Panc1 (cell line): ENCODE data around the gene SRGAP2C. TPM values are rescaled to one million over a fixed set of nuclear protein-coding genes. Genes with fewer than 3 reads are reported as not detected.
"Not testable (repeated sequence)": the region's sequence is repeated elsewhere in the genome, so short reads cannot be mapped to it uniquely, and the experiment has no call there.

ENCODE experiments used
- ATAC-seq: fragments of 200-7000 bp; cut with Tn5 transposase; 2 replicates; pipeline ENCODE4 v1.9.1; 2020; ENCODE audit warnings: mild to moderate bottlenecking, moderate library complexity
- BruUV-seq: library from RNA; stranded (reverse); fragments of 400-500 nt; replicated peaks from 2 replicates; lab custom pipeline; 2021; lab: Mats Ljungman, UMichigan
- CTCF ChIA-PET: fragments of 300-600 bp; sonication (Branson Sonifier 250); formaldehyde crosslinking; loops from one replicate; lab custom pipeline; 2022; ENCODE audit warnings: antibody characterized with exemption; lab: Charles Lee
- POLR2A ChIA-PET: fragments of 300-600 bp; sonication (Branson Sonifier 250); formaldehyde crosslinking; loops from one replicate; lab custom pipeline; 2022; ENCODE audit warnings: antibody characterized with exemption; lab: Charles Lee
- DNase-seq: peaks from one replicate; pipeline ENCODE4 v3.0.0-alpha.2; 2010; ENCODE audit warnings: low read depth, low spot score
- H3K27ac ChIP-seq: 2 replicates; pipeline ENCODE4 v1.5.1; 2011; ENCODE audit warnings: mild to moderate bottlenecking, low read length, inconsistent platforms
- H3K27me3 ChIP-seq: fragments of 200-500 bp; sonication (Bioruptor generic); 2 replicates; pipeline ENCODE4 v1.6.0; 2014; ENCODE audit warnings: low read length, inconsistent platforms; ENCODE audit not compliant: control insufficient read depth, insufficient read depth
- H3K36me3 ChIP-seq: fragments of 200-500 bp; sonication (Bioruptor generic); 2 replicates; pipeline ENCODE4 v1.5.1; 2014; ENCODE audit warnings: inconsistent platforms, mild to moderate bottlenecking, low read length, moderate library complexity; ENCODE audit not compliant: control insufficient read depth, insufficient read depth
- H3K4me1 ChIP-seq: 2 replicates; pipeline ENCODE4 v1.5.1; 2011; ENCODE audit warnings: inconsistent platforms, mild to moderate bottlenecking, low read length, moderate library complexity; ENCODE audit not compliant: control insufficient read depth, insufficient read depth
- H3K4me3 ChIP-seq, 2 experiments: 2 replicates each; pipeline ENCODE4 v1.5.1; 2011 to 2012; ENCODE audit warnings: low read depth in 2 of 2, low read length in 2 of 2, mild to moderate bottlenecking in 2 of 2, inconsistent platforms in 1 of 2, moderate library complexity in 1 of 2
- H3K9me3 ChIP-seq: fragments of 200-500 bp; sonication (Bioruptor generic); 2 replicates; pipeline ENCODE4 v1.5.1; 2014; ENCODE audit warnings: low read depth, mild to moderate bottlenecking, inconsistent platforms, low read length, moderate library complexity; ENCODE audit not compliant: control insufficient read depth, insufficient read depth
- in situ Hi-C: cut with HindIII; loops from 2 replicates; pipeline ENCODE4 v1.10.0; 2016; ENCODE audit warnings: low sequenced_read_pairs, low pct_unique_long_range_greater_than_20kb
- intact Hi-C: fragments of 100-400 bp; cut with micrococcal nuclease; formaldehyde crosslinking; loops from one replicate; pipeline ENCODE4 v1.10.0; 2022; ENCODE audit not compliant: unreplicated experiment
- total RNA-seq: library from RNA; stranded (reverse); gene quantifications from one replicate; pipeline ENCODE4 v1.2.1, GENCODE V29; 2021; ENCODE audit not compliant: unreplicated experiment

Gene SRGAP2C
- total RNA-seq, 1 experiment from 2014 or later, result 50.5 TPM

DNA sequence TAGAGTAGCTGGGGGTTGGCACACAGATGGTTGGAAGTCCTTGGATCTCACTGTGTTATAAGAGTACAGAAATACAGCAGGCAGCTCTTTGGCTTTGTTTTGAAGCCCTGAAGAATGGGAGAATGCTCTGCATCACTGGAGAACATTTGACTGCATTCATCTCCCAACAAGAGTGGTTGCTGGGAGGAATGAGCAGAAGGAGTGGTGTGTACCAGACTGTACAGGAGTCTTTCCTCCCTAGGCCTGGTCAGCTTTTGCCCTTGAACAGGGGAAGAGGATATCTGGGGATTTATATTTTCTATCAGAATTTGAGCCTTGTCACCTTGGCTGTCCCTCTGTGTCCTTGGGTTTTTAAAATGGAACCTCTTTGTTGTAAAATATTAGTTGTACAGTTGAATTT, 69.8 kb downstream of the SRGAP2C start:
- ATAC-seq, BruUV-seq, intact Hi-C loops, CTCF ChIA-PET, POLR2A ChIA-PET, DNase-seq, in situ Hi-C loops, H3K4me3 ChIP-seq, H3K4me1 ChIP-seq, H3K36me3 ChIP-seq, H3K27me3 ChIP-seq, H3K9me3 ChIP-seq, H3K27ac ChIP-seq: not testable (repeated sequence)

DNA sequence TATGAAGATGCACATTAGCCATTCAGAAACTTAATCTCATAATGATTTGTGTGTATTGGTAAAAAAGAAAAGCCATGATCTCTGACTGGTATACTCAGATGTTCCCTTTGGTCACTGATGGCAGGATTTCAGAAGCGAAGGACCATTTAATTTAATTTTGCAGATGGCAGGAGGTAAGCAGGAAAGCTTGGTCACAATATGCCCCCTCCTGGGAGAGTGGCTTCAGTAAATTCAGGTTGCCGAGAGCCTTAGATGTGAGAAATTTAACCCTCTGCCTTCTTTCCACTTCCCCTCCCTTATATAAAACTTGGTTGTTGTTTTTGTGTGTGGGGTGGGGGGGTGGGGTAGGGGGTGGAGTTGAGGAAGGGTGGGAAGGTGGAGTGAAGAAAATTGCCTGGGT, 72.9 kb downstream of the SRGAP2C start:
- BruUV-seq, H3K4me1 ChIP-seq, ATAC-seq, H3K27me3 ChIP-seq, intact Hi-C loops, H3K36me3 ChIP-seq, in situ Hi-C loops, CTCF ChIA-PET, H3K9me3 ChIP-seq, POLR2A ChIA-PET, H3K4me3 ChIP-seq, DNase-seq, H3K27ac ChIP-seq: not testable (repeated sequence)

DNA sequence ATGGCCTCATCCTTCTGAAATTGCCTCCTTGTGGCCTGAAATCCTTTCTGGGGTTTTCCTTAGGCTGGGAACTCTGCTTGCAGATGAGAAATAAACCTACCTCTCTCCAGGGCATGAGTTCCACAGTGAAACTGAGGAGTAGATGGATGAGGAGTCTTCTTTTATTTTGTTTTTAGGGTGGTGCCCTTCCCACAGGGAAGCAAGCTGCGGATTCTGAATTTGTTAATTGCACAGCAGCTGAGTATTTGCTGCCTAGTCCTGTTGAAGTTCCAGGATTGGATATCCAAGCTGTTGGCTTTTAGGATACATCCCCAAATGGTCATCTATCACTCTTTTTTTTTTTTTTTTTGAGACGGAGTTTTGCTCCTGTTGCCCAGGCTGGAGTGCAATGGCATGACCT, 73.4 kb downstream of the SRGAP2C start:
- H3K4me3 ChIP-seq, POLR2A ChIA-PET, DNase-seq, ATAC-seq, H3K4me1 ChIP-seq, in situ Hi-C loops, H3K36me3 ChIP-seq, H3K27ac ChIP-seq, BruUV-seq, H3K9me3 ChIP-seq, intact Hi-C loops, CTCF ChIA-PET, H3K27me3 ChIP-seq: not testable (repeated sequence)

DNA sequence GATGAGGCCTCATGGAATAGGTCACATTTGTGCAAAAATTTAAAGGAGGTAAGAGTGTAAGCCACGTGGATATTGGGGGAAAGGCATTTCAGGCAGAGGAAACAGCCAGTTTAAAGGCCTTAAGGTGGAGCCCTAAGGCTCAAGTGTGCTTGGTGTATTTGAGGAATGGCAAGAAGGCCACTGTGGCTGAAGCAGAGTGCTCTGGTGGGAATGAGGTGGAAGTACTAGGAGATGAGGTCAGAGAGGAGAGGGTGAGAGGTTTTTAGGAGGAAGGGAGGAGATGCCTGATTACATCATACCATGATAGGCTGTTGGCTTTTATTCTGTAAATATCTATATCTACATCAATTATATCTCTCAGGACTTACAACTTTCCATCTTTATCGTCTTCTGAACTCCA, 75.4 kb downstream of the SRGAP2C start:
- H3K4me1 ChIP-seq, H3K9me3 ChIP-seq, BruUV-seq, intact Hi-C loops, H3K27ac ChIP-seq, H3K4me3 ChIP-seq, ATAC-seq, in situ Hi-C loops, H3K27me3 ChIP-seq, DNase-seq, CTCF ChIA-PET, H3K36me3 ChIP-seq, POLR2A ChIA-PET: not testable (repeated sequence)

DNA sequence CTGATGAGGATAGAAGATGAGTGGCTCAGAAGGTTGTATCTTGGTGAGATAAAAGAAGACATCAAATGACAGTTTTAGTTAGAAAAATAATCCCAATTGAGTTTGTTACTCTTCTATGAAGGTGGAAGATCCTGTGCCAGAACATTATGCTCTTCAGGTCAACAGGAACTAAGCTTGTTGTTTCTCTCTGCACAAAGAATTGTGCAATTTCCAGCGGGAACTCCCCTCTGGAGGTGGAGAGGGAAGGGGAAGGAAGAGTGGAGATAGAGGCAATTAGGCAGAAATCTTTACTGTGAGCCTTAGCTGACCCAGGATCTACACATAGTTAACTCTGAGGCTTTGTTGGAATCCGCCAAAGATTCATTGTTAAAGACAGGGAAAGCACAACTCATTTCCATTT, 77.4 kb downstream of the SRGAP2C start:
- BruUV-seq, H3K27me3 ChIP-seq, H3K4me1 ChIP-seq, POLR2A ChIA-PET, H3K27ac ChIP-seq, ATAC-seq, H3K36me3 ChIP-seq, in situ Hi-C loops, intact Hi-C loops, H3K4me3 ChIP-seq, H3K9me3 ChIP-seq, CTCF ChIA-PET, DNase-seq: not testable (repeated sequence)

DNA sequence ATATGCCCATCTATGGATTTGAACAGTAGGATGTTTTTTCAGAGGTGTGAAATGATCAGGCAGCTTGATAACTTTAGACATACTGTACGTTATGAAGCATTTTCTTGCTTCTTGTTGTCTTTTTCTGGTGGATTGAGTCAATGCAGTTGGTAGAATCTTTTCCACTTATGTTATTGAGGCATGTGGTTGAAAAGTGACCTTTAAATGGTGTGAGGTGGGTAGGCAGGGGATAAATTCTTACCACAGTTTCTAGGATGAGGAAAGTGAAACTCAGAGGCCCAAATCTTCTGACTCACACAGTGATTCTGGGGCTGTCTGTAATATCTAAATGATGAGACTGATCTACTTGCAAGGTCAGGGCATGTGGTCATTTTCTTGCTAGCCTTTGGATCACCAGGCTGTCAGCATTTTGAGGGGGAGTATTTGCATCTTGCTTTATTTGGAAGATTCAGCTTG, 79.0 kb downstream of the SRGAP2C start:
- CTCF ChIA-PET, POLR2A ChIA-PET, DNase-seq, in situ Hi-C loops, H3K4me3 ChIP-seq, intact Hi-C loops, H3K27me3 ChIP-seq, H3K9me3 ChIP-seq, H3K36me3 ChIP-seq, BruUV-seq, H3K4me1 ChIP-seq, H3K27ac ChIP-seq: not testable (repeated sequence)
- peak; percentile 46; the same call in 1 of the 2 replicates for ATAC-seq

DNA sequence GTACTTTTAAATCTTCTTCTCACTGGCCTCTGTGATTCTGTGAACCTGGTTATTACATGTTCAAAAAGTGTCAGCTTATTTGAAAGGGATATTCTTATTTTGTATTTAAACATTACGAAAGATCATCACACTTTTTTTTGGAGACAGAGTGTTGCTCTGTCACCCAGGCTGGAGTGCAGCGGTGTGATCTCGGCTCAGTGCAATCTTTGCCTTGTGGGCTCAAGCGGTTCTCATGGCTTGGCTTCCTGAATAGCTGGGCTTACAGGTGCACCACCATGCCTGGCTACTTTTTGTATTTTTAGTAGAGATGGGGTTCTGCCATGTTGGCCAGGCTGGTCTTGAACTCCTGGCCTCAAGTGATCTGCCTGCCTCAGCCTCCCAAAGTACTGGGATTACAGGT, 82.3 kb downstream of the SRGAP2C start:
- H3K9me3 ChIP-seq, H3K36me3 ChIP-seq, DNase-seq, H3K27me3 ChIP-seq, H3K4me3 ChIP-seq, in situ Hi-C loops, H3K4me1 ChIP-seq, ATAC-seq, intact Hi-C loops, BruUV-seq, H3K27ac ChIP-seq, CTCF ChIA-PET, POLR2A ChIA-PET: not testable (repeated sequence)

DNA sequence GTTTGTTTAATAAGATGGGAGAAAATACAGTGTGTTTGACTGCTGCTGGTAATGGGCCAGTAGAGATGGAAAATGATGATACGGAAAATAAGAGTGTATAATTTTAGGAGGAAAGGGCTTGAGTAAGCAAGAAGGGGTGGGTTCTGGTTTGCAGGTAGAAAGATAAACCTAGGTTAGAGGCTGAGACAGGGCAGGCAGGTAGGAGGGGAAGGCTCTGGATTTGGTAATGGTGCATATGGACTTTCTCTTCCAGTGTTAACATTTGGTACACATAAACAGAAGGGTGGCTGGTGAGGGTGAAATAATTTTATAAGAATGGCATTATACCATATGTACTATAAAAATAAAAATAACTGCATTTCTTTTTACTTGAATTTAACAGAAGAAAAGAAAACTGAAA, 84.5 kb downstream of the SRGAP2C start:
- BruUV-seq, DNase-seq, in situ Hi-C loops, H3K27ac ChIP-seq, intact Hi-C loops, H3K36me3 ChIP-seq, ATAC-seq, POLR2A ChIA-PET, H3K4me3 ChIP-seq, H3K9me3 ChIP-seq, H3K27me3 ChIP-seq, CTCF ChIA-PET, H3K4me1 ChIP-seq: not testable (repeated sequence)
